GM21526 (cell line): ENCODE data around the gene SERHL2.
"Not testable (repeated sequence)": the region's sequence is repeated elsewhere in the genome, so short reads cannot be mapped to it uniquely, and the experiment has no call there.

Experiments
- ATAC-seq: cut with Tn5 transposase; IDR thresholded peaks from one replicate; pipeline ENCODE4 v1.9.1; 2021; ENCODE audit warnings: moderate library complexity; ENCODE audit not compliant: unreplicated experiment, low FRiP score

The SERHL2 gene

GRCh38 chr22:42571068-42571467, 17.3 kb downstream of the SERHL2 start:
- ATAC-seq = not testable (repeated sequence)

GRCh38 chr22:42574046-42574445, 20.3 kb downstream of the SERHL2 start:
- not testable (repeated sequence) for ATAC-seq

- ATAC-seq = not testable (repeated sequence)
Observed at GRCh38 chr22:42574468-42574867, 20.7 kb downstream of the SERHL2 start.

- ATAC-seq = not testable (repeated sequence)
Observed at GRCh38 chr22:42575996-42576574, 22.3 kb downstream of the SERHL2 start.

GRCh38 chr22:42577141-42577540, 23.4 kb downstream of the SERHL2 start:
- not testable (repeated sequence) for ATAC-seq

- ATAC-seq = no peak
Observed at GRCh38 chr22:42577623-42578240, 24.0 kb downstream of the SERHL2 start.

GRCh38 chr22:42580040-42580439, 26.3 kb downstream of the SERHL2 start:
- ATAC-seq = not testable (repeated sequence)

- not testable (repeated sequence) for ATAC-seq
Observed at GRCh38 chr22:42581194-42581761, 27.5 kb downstream of the SERHL2 start.

GRCh38 chr22:42581762-42582716, 28.3 kb downstream of the SERHL2 start:
- no peak for ATAC-seq

- no peak for ATAC-seq
Observed at GRCh38 chr22:42582987-42583386, 29.2 kb downstream of the SERHL2 start.

GRCh38 chr22:42584364-42584940, 30.7 kb downstream of the SERHL2 start:
- no peak for ATAC-seq

GRCh38 chr22:42585096-42585495, 31.3 kb downstream of the SERHL2 start:
- no peak for ATAC-seq

- ATAC-seq = no peak
Observed at GRCh38 chr22:42586381-42586780, 32.6 kb downstream of the SERHL2 start.

- ATAC-seq = no peak
Observed at GRCh38 chr22:42587588-42588175, 33.9 kb downstream of the SERHL2 start.

- ATAC-seq = no peak
Observed at GRCh38 chr22:42591987-42592386, 38.2 kb downstream of the SERHL2 start.

GRCh38 chr22:42595434-42595833, 41.7 kb downstream of the SERHL2 start:
- no peak for ATAC-seq

GRCh38 chr22:42596336-42596735, 42.6 kb downstream of the SERHL2 start:
- no peak for ATAC-seq

- no peak for ATAC-seq
Observed at GRCh38 chr22:42596863-42597530, 43.2 kb downstream of the SERHL2 start.

- no peak for ATAC-seq
Observed at GRCh38 chr22:42601879-42602465, 48.2 kb downstream of the SERHL2 start.
